ENCODE data around the gene PGAP3.

The PGAP3 gene

GRCh38 chr17:39627712-39628516 lies 59.9 kb downstream of the PGAP3 start:
- DNase-seq (ENCODE audit: low read depth, low spot score): no peak
- no peak overlapping the region for H3K27ac ChIP-seq

- no peak overlapping the region for H3K27ac ChIP-seq
- no peak for DNase-seq (ENCODE audit: low read depth, low spot score)
These were observed 60.7 kb downstream of the PGAP3 start for GRCh38 chr17:39627047-39627711.

GRCh38 chr17:39626171-39627046 lies 61.4 kb downstream of the PGAP3 start, which contains the start of gene PPP1R1B:
PPP1R1B (plus strand) TSS chr17:39626952; CDS start chr17:39627393, 441 bp downstream.
- no peak for DNase-seq (ENCODE audit: low read depth, low spot score)

GRCh38 chr17:39625198-39625785 lies 62.6 kb downstream of the PGAP3 start:
- H3K27ac ChIP-seq: no peak overlapping the region
- DNase-seq (ENCODE audit: low read depth, low spot score): no peak

More at GRCh38 chr17:39626171-39627046, 61.4 kb downstream of the PGAP3 start, which contains the start of gene PPP1R1B:
- H3K27ac ChIP-seq: no peak within 1 kb of the TSS

- H3K27ac ChIP-seq: no peak overlapping the region
- DNase-seq (ENCODE audit: low read depth, low spot score): no peak
These were observed 63.5 kb downstream of the PGAP3 start for GRCh38 chr17:39624313-39624712.

- H3K27ac ChIP-seq: no peak overlapping the region
- DNase-seq (ENCODE audit: low read depth, low spot score): no peak
These were observed 64.4 kb downstream of the PGAP3 start for GRCh38 chr17:39623356-39623950.

- DNase-seq (ENCODE audit: low read depth, low spot score): no peak
- H3K27ac ChIP-seq: no peak overlapping the region
These were observed 65.4 kb downstream of the PGAP3 start for GRCh38 chr17:39622380-39623006.

GRCh38 chr17:39621523-39622379 lies 66.1 kb downstream of the PGAP3 start:
- H3K27ac ChIP-seq: no peak overlapping the region
- DNase-seq (ENCODE audit: low read depth, low spot score): no peak
